Iris pigment epithelial cell (primary cell): ENCODE measurements around the gene ASPG.

Experiments
- DNase-seq: peaks from one replicate; pipeline ENCODE4 v3.0.0-alpha.2; 2011; ENCODE audit warnings: low read depth

The ASPG gene

GRCh38 chr14:104085032-104085888 lies at the start of gene ASPG:
Gene ASPG, plus strand, starts transcription at chr14:104085700. Its CDS starts 71 bp downstream, at chr14:104085771.
- DNase-seq = no peak

GRCh38 chr14:104036212-104036611 lies 49.3 kb upstream of the ASPG start:
- no peak for DNase-seq

- no peak for DNase-seq
These were observed 48.4 kb upstream of the ASPG start for GRCh38 chr14:104037074-104037473.

GRCh38 chr14:104037903-104038302 lies 47.6 kb upstream of the ASPG start:
- DNase-seq = no peak

GRCh38 chr14:104039214-104039613 lies 46.3 kb upstream of the ASPG start:
- DNase-seq = no peak

- no peak for DNase-seq
These were observed 45.0 kb upstream of the ASPG start for GRCh38 chr14:104040539-104040938.

- no peak for DNase-seq
These were observed 43.9 kb upstream of the ASPG start for GRCh38 chr14:104041430-104042104.

GRCh38 chr14:104044016-104044415 lies 41.5 kb upstream of the ASPG start:
- DNase-seq = no peak

- DNase-seq = no peak
These were observed 37.7 kb upstream of the ASPG start for GRCh38 chr14:104047761-104048160.

GRCh38 chr14:104048758-104049507 lies 36.6 kb upstream of the ASPG start:
- peak; percentile 89 for DNase-seq

- DNase-seq = no peak
These were observed 35.8 kb upstream of the ASPG start for GRCh38 chr14:104049576-104050240.

GRCh38 chr14:104051092-104051813 lies 34.2 kb upstream of the ASPG start:
- no peak for DNase-seq

GRCh38 chr14:104054222-104054905 lies 31.1 kb upstream of the ASPG start:
- no peak for DNase-seq

- no peak for DNase-seq
These were observed 23.2 kb upstream of the ASPG start for GRCh38 chr14:104062281-104062680.

- DNase-seq = no peak
These were observed 21.5 kb upstream of the ASPG start for GRCh38 chr14:104064003-104064402.

- DNase-seq = no peak
These were observed 19.2 kb upstream of the ASPG start for GRCh38 chr14:104066279-104066678.

- DNase-seq = no peak
These were observed 18.7 kb upstream of the ASPG start for GRCh38 chr14:104066719-104067295.

- DNase-seq = no peak
These were observed 16.0 kb upstream of the ASPG start for GRCh38 chr14:104069541-104069940.

GRCh38 chr14:104072586-104072985 lies 12.9 kb upstream of the ASPG start:
- no peak for DNase-seq

- DNase-seq = no peak
These were observed 11.7 kb upstream of the ASPG start for GRCh38 chr14:104073764-104074163.
